Loucy (cell line): Measurements from ENCODE around the gene DCX.

ENCODE experiments used
- H2AFZ ChIP-seq: fragments of 200-600 bp; sonication (generic); 2 replicates; pipeline ENCODE4 v1.6.0; 2016; ENCODE audit warnings: antibody characterized with exemption, mild to moderate bottlenecking, low read length, moderate library complexity
- H3F3A ChIP-seq: fragments of 200-600 bp; 2 replicates; pipeline ENCODE4 v1.6.0; 2016; ENCODE audit warnings: antibody characterized with exemption, low read depth, mild to moderate bottlenecking
- H3K27me3 ChIP-seq: fragments of 200-600 bp; sonication (generic); 2 replicates; pipeline ENCODE4 v1.6.1; 2014; ENCODE audit warnings: low read length, mild to moderate bottlenecking; ENCODE audit not compliant: insufficient read depth, poor library complexity, severe bottlenecking
- H3K36me3 ChIP-seq: fragments of 200-600 bp; sonication (generic); 2 replicates; pipeline ENCODE4 v1.6.1; 2016; ENCODE audit warnings: low read length; ENCODE audit not compliant: insufficient read depth
- H3K4me1 ChIP-seq: fragments of 200-600 bp; sonication (generic); 2 replicates; pipeline ENCODE4 v1.5.1; 2014; ENCODE audit warnings: low read length, mild to moderate bottlenecking; ENCODE audit not compliant: insufficient read depth, poor library complexity, severe bottlenecking
- H3K4me2 ChIP-seq: fragments of 200-600 bp; sonication (generic); 2 replicates; pipeline ENCODE4 v1.6.0; 2014; ENCODE audit warnings: antibody characterized with exemption, low read length, low read depth, mild to moderate bottlenecking; ENCODE audit not compliant: poor library complexity, severe bottlenecking
- H3K4me3 ChIP-seq: fragments of 200-600 bp; sonication (generic); 2 replicates; pipeline ENCODE4 v1.5.1; 2014; ENCODE audit warnings: low read length, mild to moderate bottlenecking, mixed read lengths; ENCODE audit not compliant: poor library complexity, severe bottlenecking
- H3K79me2 ChIP-seq: fragments of 200-600 bp; sonication (generic); 2 replicates; pipeline ENCODE4 v1.6.1; 2014; ENCODE audit warnings: low read length; ENCODE audit not compliant: insufficient read depth
- H3K9ac ChIP-seq: fragments of 200-600 bp; sonication (generic); 2 replicates; pipeline ENCODE4 v1.6.0; 2014; ENCODE audit warnings: mild to moderate bottlenecking, low read depth, low read length, moderate library complexity; ENCODE audit not compliant: poor library complexity, severe bottlenecking
- H3K9me2 ChIP-seq: fragments of 200-600 bp; sonication (generic); replicated peaks from 2 replicates; pipeline ENCODE4 v1.6.1; 2016; ENCODE audit warnings: low read depth, low read length, mixed read lengths
- H3K9me3 ChIP-seq: fragments of 200-600 bp; sonication (generic); 2 replicates; pipeline ENCODE4 v1.6.1; 2014; ENCODE audit warnings: mild to moderate bottlenecking, antibody characterized with exemption, low read length, low read depth; ENCODE audit not compliant: insufficient read depth
- H4K20me1 ChIP-seq: fragments of 200-600 bp; sonication (generic); 2 replicates; pipeline ENCODE4 v1.6.0; 2014; ENCODE audit warnings: antibody characterized with exemption, low read length, mild to moderate bottlenecking; ENCODE audit not compliant: insufficient read depth, poor library complexity, severe bottlenecking
- CTCF ChIP-seq: fragments of 200-600 bp; sonication (generic); conservative IDR thresholded peaks from 2 replicates; pipeline ENCODE4 v1.5.1; 2014; ENCODE audit warnings: mild to moderate bottlenecking, antibody characterized with exemption, low read length
- EZH2phosphoT487 ChIP-seq: fragments of 200-600 bp; IDR thresholded peaks from 2 replicates; pipeline ENCODE4 v1.6.1; 2018; ENCODE audit warnings: antibody characterized with exemption, mild to moderate bottlenecking, moderate library complexity, borderline replicate concordance

Gene DCX

GRCh38 chrX:111411557-111411956 is 435 bp downstream of the DCX start:
- H3K9me2 ChIP-seq: no peaks in the 10 kb centered on the region
- H3K79me2 ChIP-seq: no peaks in the 10 kb centered on the region
- no peak overlapping the region for H3K4me3 ChIP-seq
- no peak overlapping the region for H3K4me2 ChIP-seq
- no peaks in the 10 kb centered on the region for H3K27me3 ChIP-seq
- no peaks in the 10 kb centered on the region for H4K20me1 ChIP-seq
- no peak for TF ChIP-seq EZH2phosphoT487
- TF ChIP-seq CTCF: no peak
- H3F3A ChIP-seq: no peaks in the 10 kb centered on the region
- H3K36me3 ChIP-seq: no peaks in the 10 kb centered on the region
- H3K4me1 ChIP-seq: no peaks in the 10 kb centered on the region
- no peak overlapping the region for H3K9ac ChIP-seq
- H3K9me3 ChIP-seq: no peaks in the 10 kb centered on the region
- H2AFZ ChIP-seq: no peak overlapping the region

GRCh38 chrX:111410590-111411078 is 1.4 kb downstream of the DCX start:
- TF ChIP-seq CTCF (no peak), EZH2phosphoT487 (no peak)
- no peak overlapping the region for H2AFZ ChIP-seq
- no peaks in the 10 kb centered on the region for H3K9me2 ChIP-seq
- no peaks in the 10 kb centered on the region for H3K36me3 ChIP-seq
- H3K4me1 ChIP-seq: no peaks in the 10 kb centered on the region
- no peak overlapping the region for H3K4me2 ChIP-seq
- no peak overlapping the region for H3K9ac ChIP-seq
- H3K79me2 ChIP-seq: no peaks in the 10 kb centered on the region
- H3F3A ChIP-seq: no peaks in the 10 kb centered on the region
- no peaks in the 10 kb centered on the region for H4K20me1 ChIP-seq
- H3K4me3 ChIP-seq: no peak overlapping the region
- H3K27me3 ChIP-seq: no peaks in the 10 kb centered on the region
- no peaks in the 10 kb centered on the region for H3K9me3 ChIP-seq

GRCh38 chrX:111409326-111409725 is 2.7 kb downstream of the DCX start:
- H3K9me3 ChIP-seq: no peaks in the 10 kb centered on the region
- no peak overlapping the region for H3K9ac ChIP-seq
- H3F3A ChIP-seq: no peaks in the 10 kb centered on the region
- H3K36me3 ChIP-seq: no peaks in the 10 kb centered on the region
- no peaks in the 10 kb centered on the region for H3K9me2 ChIP-seq
- H4K20me1 ChIP-seq: no peaks in the 10 kb centered on the region
- no peak overlapping the region for H3K4me3 ChIP-seq
- H3K4me1 ChIP-seq: no peaks in the 10 kb centered on the region
- H3K4me2 ChIP-seq: no peak overlapping the region
- no peak overlapping the region for H2AFZ ChIP-seq
- no peaks in the 10 kb centered on the region for H3K27me3 ChIP-seq
- H3K79me2 ChIP-seq: no peaks in the 10 kb centered on the region
- TF ChIP-seq EZH2phosphoT487 (no peak), CTCF (no peak)
